Measurements from ENCODE around the gene LRP5. TPM values are rescaled to one million over a fixed set of nuclear protein-coding genes. Genes with fewer than 3 reads are reported as not detected.
"Not testable (repeated sequence)": the region's sequence is repeated elsewhere in the genome, so short reads cannot be mapped to it uniquely, and the experiment has no call there.

The LRP5 gene
- total RNA-seq, 1 experiment from 2014 or later: 27.8 TPM

DNA sequence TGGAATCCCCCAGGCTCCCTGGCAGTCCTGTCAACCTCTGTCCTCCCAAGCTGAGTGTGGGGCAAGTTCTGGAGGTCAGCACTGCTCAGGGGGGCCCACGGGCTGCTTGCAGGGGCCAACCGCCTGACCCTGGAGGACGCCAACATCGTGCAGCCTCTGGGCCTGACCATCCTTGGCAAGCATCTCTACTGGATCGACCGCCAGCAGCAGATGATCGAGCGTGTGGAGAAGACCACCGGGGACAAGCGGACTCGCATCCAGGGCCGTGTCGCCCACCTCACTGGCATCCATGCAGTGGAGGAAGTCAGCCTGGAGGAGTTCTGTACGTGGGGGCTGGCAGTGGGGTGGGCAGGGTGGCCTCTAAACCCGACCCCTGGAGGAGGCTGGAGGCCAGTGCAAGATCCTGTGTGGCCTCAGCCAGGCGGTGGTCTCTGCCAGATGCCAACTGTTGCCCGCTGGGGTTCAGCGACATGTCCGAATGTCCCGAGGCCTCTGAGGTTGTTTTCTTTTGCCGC, 113.5 kb downstream of the LRP5 start:
- no peak for DNase-seq (ENCODE audit: low spot score)
- in situ Hi-C loops (cut with HindIII; ENCODE audit: low sequenced_read_pairs): no loop called here

DNA sequence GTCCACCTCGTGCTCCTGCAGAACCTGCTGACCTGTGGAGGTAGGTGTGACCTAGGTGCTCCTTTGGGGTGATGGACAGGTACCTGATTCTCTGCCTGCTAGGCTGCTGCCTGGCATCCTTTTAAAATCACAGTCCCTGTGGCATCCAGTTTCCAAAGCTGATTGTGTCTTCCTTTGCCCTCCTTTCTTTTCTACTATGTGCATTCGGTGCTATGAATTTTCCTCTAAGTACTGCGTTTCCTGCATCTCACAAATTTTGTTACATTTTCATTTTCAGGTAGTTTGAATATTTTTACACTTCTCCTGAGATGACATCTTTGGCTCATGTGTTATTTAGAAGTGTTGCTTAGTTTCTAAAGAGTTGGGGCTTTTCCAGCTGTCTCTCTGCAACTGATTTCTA, 117.3 kb downstream of the LRP5 start:
- in situ Hi-C loops (cut with HindIII; ENCODE audit: low sequenced_read_pairs): no loop called here

GRCh38 chr11:68430384-68430783, 118.0 kb downstream of the LRP5 start:
- DNase-seq (ENCODE audit: low spot score): no peak
- in situ Hi-C loops (cut with HindIII; ENCODE audit: low sequenced_read_pairs): no loop called here

More for the DNA sequence above, 117.3 kb downstream of the LRP5 start:
- no peak for DNase-seq (ENCODE audit: low spot score)

- DNase-seq (ENCODE audit: low spot score): no peak
- in situ Hi-C loops (cut with HindIII; ENCODE audit: low sequenced_read_pairs): no loop called here
These were observed 118.4 kb downstream of the LRP5 start for GRCh38 chr11:68430801-68431200.

GRCh38 chr11:68431984-68432645, 119.7 kb downstream of the LRP5 start:
- no peak for DNase-seq (ENCODE audit: low spot score)
- in situ Hi-C loops (cut with HindIII; ENCODE audit: low sequenced_read_pairs): no loop called here

GRCh38 chr11:68432874-68433273, 120.5 kb downstream of the LRP5 start:
- DNase-seq (ENCODE audit: low spot score): no peak
- in situ Hi-C loops (cut with HindIII; ENCODE audit: low sequenced_read_pairs): no loop called here

- no peak for DNase-seq (ENCODE audit: low spot score)
- in situ Hi-C loops (cut with HindIII; ENCODE audit: low sequenced_read_pairs): no loop called here
These were observed 121.2 kb downstream of the LRP5 start for GRCh38 chr11:68433541-68433940.

DNA sequence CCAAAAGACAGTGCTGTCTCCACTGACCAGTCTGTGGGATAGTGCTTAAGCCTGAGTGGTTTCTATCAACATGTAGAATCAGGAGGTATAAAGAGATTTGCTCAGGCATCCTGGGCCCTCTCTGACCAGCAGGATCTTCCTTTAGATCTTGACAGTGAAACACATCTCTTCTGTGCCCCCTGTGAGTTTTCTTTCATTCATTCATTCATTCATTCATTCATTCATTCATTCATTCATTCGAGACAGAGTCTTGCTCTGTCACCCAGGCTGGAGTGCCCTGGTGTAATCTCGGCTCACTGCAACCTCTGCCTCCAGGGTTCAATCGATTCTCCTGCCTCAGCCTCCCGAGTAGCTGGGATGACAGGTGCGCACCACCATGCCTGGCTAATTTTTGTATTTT, 121.8 kb downstream of the LRP5 start:
- DNase-seq (ENCODE audit: low spot score); in situ Hi-C loops (cut with HindIII; ENCODE audit: low sequenced_read_pairs): not testable (repeated sequence)

DNA sequence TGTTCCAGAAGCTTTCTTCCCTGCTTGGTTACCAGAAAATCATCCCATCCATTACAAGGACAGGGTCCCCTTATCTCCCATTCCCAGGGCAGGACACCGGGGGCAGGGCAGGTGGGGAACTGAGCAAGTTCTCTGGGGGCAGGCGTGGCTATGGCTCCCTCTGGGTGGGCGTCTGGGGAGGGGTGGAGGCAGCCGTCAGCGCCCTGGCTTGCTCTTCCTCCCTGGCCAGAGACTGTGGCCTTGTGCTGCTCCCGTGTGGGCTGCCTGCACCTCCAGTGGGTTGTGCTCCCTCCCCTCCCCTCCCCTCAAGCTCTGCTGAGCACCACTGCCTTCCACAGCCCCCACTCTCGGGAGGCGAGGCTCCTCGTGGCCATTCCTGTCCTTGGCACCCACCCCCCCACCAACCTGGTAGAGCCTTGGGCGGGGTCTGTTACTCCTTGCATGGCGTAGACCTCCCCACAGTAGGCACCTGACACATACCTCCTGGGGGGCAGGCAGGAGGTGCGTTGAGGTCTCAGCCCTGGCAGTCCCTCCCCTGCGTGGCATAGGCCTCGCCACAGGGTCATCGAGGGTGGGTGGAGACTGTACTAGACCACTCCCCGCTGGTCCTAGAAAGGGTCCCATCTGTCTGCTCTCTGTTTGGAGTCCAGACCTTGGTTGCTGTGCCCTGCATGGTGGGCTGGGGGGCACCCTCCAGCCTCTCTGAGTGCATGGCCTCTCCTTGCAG, 123.9 kb downstream of the LRP5 start:
- in situ Hi-C loops (cut with HindIII; ENCODE audit: low sequenced_read_pairs): no loop called here
- DNase-seq (ENCODE audit: low spot score): no peak

DNA sequence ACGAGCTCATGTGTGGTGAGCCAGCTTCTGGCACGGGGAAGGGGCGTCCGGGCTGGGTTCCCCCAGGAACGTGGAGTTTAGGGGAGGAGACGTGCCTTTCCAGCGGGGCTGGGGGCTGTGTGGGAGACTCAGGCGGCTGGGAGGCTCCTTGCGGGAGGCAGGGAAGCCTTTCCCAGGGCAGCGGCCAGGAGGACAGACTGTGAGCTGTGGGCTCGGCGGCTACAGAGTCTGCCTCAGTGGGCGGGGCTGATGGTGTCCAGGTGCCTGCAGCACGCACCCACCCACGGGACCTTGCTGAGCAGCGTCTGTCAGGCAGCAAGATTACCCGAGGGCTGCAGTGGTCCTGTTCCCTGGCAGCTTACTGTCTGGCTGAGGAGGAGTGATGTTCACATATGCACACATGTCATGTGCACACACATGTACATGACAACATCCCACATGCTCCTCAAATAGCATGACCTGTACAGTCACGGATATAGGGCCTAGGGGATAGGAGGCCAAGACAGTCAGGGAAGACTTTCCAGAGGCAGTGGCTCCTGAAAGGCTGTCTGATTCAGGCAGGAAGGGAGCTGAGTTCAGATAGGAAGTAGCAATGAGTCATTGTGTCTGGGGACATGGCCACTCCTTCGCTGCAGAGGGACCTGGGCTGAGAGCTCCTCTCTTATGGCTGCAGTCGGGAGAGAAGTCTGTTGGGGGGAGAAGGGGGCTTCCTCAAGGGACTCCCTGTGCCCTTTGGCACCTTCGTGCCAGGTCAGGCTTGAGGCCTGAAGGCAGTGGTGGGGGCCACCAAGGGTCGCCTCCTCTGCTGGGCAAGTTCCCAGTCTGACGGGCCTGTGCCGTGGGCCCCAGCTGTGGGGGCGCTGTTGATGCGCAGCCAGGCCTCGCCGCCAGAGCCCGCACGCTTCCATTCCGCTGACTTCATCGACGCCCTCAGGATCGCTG, 124.9 kb downstream of the LRP5 start:
- DNase-seq (ENCODE audit: low spot score): no peak
- in situ Hi-C loops (cut with HindIII; ENCODE audit: low sequenced_read_pairs): no loop called here

- no peak for DNase-seq (ENCODE audit: low spot score)
- in situ Hi-C loops (cut with HindIII; ENCODE audit: low sequenced_read_pairs): no loop called here
These were observed 125.7 kb downstream of the LRP5 start for GRCh38 chr11:68437927-68438657.

DNA sequence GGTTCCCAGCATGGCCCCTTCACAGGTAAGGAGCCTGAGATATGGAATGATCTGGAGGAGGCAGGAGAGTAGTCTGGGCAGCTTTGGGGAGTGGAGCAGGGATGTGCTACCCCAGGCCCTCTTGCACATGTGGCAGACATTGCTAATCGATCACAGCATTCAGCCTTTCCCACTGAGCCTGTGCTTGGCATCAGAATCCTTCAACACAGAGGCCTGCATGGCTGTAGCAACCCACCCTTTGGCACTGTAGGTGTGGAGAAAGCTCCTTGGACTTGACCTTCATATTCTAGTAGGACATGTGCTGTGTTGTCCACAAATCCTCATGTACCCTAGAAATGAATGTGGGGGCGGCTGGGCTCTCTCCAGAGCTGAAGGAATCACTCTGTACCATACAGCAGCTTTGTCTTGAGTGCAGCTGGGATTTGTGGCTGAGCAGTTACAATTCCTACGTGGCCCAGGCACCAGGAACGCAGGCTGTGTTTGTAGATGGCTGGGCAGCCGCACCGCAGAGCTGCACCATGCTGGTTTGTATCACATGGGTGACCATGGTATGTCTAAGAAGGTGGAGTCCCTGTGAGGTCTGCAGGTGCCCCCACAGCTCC, 126.4 kb downstream of the LRP5 start:
- DNase-seq (ENCODE audit: low spot score): no peak
- in situ Hi-C loops (cut with HindIII; ENCODE audit: low sequenced_read_pairs): no loop called here

DNA sequence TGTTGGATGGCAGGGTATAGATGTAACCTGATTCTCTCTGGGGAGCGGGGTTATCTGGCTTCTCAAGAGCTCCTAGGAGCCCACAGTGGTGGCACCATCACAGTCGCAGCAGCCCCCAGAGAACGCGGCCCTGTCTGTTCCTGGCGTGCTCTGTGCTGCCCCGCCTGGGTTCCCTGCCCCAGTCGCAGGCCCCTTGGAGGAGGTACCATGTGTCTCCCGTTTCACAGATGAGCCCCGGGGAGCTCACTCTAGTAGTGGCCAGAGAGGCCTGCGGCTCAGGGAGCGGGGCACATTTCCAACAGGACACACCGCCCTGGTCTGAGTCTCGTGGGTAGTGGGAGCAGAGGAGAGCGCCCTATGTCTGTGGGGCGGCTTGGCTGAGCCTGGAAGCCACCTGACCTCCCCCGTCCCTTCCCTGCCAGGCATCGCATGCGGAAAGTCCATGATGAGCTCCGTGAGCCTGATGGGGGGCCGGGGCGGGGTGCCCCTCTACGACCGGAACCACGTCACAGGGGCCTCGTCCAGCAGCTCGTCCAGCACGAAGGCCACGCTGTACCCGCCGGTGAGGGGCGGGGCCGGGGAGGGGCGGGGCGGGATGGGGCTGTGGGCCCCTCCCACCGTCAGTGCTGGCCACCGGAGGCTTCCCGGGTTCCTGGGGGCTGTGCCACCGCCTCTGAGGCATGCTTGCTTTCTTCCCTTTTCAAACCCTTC, 127.1 kb downstream of the LRP5 start:
- in situ Hi-C loops (cut with HindIII; ENCODE audit: low sequenced_read_pairs): no loop called here
- DNase-seq (ENCODE audit: low spot score): no peak

- in situ Hi-C loops (cut with HindIII; ENCODE audit: low sequenced_read_pairs): no loop called here
- DNase-seq (ENCODE audit: low spot score): no peak
These were observed 127.8 kb downstream of the LRP5 start for GRCh38 chr11:68440224-68440623.

DNA sequence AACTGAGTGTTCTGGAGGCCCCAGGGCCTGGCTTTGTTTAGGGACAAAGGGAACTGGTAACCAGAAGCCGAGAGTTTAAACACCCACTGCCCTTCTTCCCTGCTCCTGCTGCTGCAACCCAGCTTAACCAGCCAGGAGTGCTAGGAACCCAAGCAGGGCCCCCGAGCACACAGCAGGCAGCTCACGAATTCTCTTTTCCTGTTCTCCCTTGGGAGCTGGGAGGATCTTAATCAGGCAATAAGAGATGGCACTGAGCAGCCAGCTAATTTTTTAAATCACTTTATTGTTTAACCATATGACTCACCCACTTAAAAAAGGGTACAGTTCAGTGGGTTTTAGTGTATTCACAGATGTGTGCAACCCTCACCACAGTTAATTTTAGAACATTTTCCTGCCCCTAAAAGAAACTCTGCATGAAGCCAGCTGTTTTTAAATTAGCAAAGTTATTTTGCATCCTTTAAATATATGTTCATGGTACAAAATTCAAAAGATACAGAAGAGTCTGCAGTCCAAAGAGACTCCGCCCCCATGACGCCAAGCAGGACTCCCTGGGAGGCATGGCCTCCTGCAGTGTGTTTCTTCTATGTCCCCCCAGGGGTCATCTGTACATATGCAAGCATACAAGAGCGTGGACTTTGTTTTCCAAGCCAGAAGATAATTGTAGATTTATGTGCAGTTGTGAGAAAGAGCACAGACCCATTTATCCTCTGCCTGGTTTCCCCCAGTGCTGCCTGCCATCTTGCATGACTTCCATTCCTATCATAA, 129.3 kb downstream of the LRP5 start:
- in situ Hi-C loops (cut with HindIII; ENCODE audit: low sequenced_read_pairs): no loop called here
- DNase-seq (ENCODE audit: low spot score): no peak

DNA sequence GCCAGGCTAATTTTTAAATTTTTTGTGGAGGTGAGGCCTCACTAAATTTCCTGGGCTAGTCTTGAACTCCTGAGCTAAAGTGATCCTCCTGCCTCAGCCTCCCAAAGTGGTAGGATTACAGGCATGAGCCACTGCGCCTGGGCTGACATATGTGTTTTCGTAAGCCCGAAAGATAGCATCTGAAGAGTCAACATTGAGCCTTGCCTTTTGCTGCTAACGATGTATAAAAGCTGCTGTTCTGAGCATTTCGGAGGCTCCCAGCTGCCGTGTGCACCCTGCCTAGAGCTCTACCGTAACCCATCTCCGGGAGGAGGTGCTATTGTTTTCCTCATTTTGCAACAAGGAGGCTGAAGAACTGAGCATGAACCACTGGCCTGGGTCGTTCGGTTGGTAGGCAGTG, 130.0 kb downstream of the LRP5 start:
- DNase-seq (ENCODE audit: low spot score): no peak
- in situ Hi-C loops (cut with HindIII; ENCODE audit: low sequenced_read_pairs): no loop called here

- no peak for DNase-seq (ENCODE audit: low spot score)
- in situ Hi-C loops (cut with HindIII; ENCODE audit: low sequenced_read_pairs): no loop called here
These were observed 132.2 kb downstream of the LRP5 start for GRCh38 chr11:68444566-68444965.
